H1 (cell line): ENCODE results near the gene BNC2. TPM values are rescaled to one million over a fixed set of nuclear protein-coding genes. Genes with fewer than 3 reads are reported as not detected.

ENCODE experiments used
- CTCF ChIA-PET: fragments of 300-600 bp; sonication (Branson Sonifier 250); formaldehyde crosslinking; loops from one replicate; lab custom pipeline; 2021; ENCODE audit not compliant: partially characterized antibody; lab: Charles Lee
- POLR2A ChIA-PET: fragments of 300-600 bp; sonication (Branson Sonifier 250); formaldehyde crosslinking; loops from one replicate; lab custom pipeline; 2021; ENCODE audit warnings: inconsistent platforms; ENCODE audit not compliant: partially characterized antibody; lab: Charles Lee
- DNase-seq, 2 experiments: peaks; one replicate each; pipeline versions ENCODE4 v3.0.0 to v3.0.0-alpha.2; 2010 to 2022; ENCODE audit warnings: low spot score in 2 of 2, low read depth in 1 of 2, mixed read lengths in 1 of 2
- FAIRE-seq: peaks from 2 replicates; lab custom pipeline; 2011; peaks lifted over from hg19 to GRCh38; lab: Jason Lieb, UNC
- H2AFZ ChIP-seq: 2 replicates; pipeline ENCODE4 v1.8.1; 2012; ENCODE audit warnings: low read length, inconsistent platforms
- H2AK5ac ChIP-seq: 2 replicates; pipeline ENCODE4 v1.6.1; 2013; ENCODE audit warnings: low read depth, low read length
- H2BK120ac ChIP-seq: replicated peaks from 2 replicates; pipeline ENCODE3; 2013; ENCODE audit warnings: low read depth, low read length, inconsistent platforms
- H2BK12ac ChIP-seq: 2 replicates; pipeline ENCODE4 v1.6.1; 2013; ENCODE audit warnings: low read depth, low read length
- H2BK15ac ChIP-seq: 2 replicates; pipeline ENCODE4 v1.6.1; 2013; ENCODE audit warnings: low read length
- H2BK20ac ChIP-seq: 2 replicates; pipeline ENCODE4 v1.6.1; 2013; ENCODE audit warnings: low read length
- H2BK5ac ChIP-seq: 2 replicates; pipeline ENCODE4 v1.6.1; 2013; ENCODE audit warnings: low read depth, low read length
- H3K14ac ChIP-seq: 2 replicates; pipeline ENCODE4 v1.6.1; 2013; ENCODE audit warnings: inconsistent platforms; ENCODE audit not compliant: insufficient read length
- H3K18ac ChIP-seq: 2 replicates; pipeline ENCODE4 v1.6.1; 2013; ENCODE audit warnings: low read length; ENCODE audit errors: extremely low read depth
- H3K23ac ChIP-seq: 2 replicates; pipeline ENCODE4 v1.6.1; 2013; ENCODE audit warnings: inconsistent platforms; ENCODE audit not compliant: insufficient read length
- H3K23me2 ChIP-seq: 2 replicates; pipeline ENCODE4 v1.6.1; 2013; ENCODE audit warnings: low read depth, low read length
- H3K27ac ChIP-seq: 2 replicates; pipeline ENCODE4 v1.6.1; 2011; ENCODE audit warnings: low read depth, low read length, inconsistent platforms
- H3K27me3 ChIP-seq, 4 experiments: replicated peaks in 1 of 4; 1 replicate in 1 of 4; 2 replicates in 3 of 4; pipeline versions ENCODE4 v1.6.1 to v1.8.1; 2011 to 2013; ENCODE audit warnings: low read length in 3 of 4, mild to moderate bottlenecking in 3 of 4, inconsistent platforms in 2 of 4, mixed read lengths in 2 of 4, moderate library complexity in 1 of 4; ENCODE audit not compliant: control insufficient read depth in 3 of 4, insufficient read depth in 3 of 4; ENCODE audit errors: extremely low read depth in 1 of 4
- H3K36me3 ChIP-seq, 4 experiments: 2 replicates each; pipeline versions ENCODE4 v1.6.1 to v1.8.1; 2011 to 2013; ENCODE audit warnings: mild to moderate bottlenecking in 4 of 4, low read length in 3 of 4, moderate library complexity in 2 of 4, control low read depth in 1 of 4, inconsistent platforms in 1 of 4; ENCODE audit not compliant: insufficient read depth in 4 of 4, control insufficient read depth in 2 of 4
- H3K4ac ChIP-seq: replicated peaks from 2 replicates; pipeline ENCODE3; 2013; ENCODE audit warnings: low read length, low read depth, mixed read lengths, inconsistent platforms; ENCODE audit not compliant: insufficient read length
- H3K4me1 ChIP-seq, 4 experiments: replicated peaks in 1 of 4; 1 replicate in 1 of 4; 2 replicates in 3 of 4; pipeline versions ENCODE4 v1.6.1 to v1.8.1; 2011 to 2013; ENCODE audit warnings: low read length in 3 of 4, inconsistent platforms in 2 of 4, mixed read lengths in 1 of 4; ENCODE audit not compliant: insufficient read depth in 4 of 4, control insufficient read depth in 3 of 4
- H3K4me2 ChIP-seq, 2 experiments: 2 replicates each; pipeline versions ENCODE4 v1.6.1 to v1.8.1; 2011 to 2013; ENCODE audit warnings: low read depth in 2 of 2, low read length in 2 of 2, control low read depth in 1 of 2, inconsistent platforms in 1 of 2, mild to moderate bottlenecking in 1 of 2; ENCODE audit not compliant: insufficient read depth in 1 of 2
- H3K4me3 ChIP-seq, 4 experiments: fragments of 200-600, 300-600 bp in 1 of 4; sonication (generic), shearing (Covaris generic), sonication (Bioruptor Twin) in 1 of 4; 2 replicates each; pipeline versions ENCODE4 v1.5.1 to v1.8.1; 2011 to 2016; ENCODE audit warnings: low read length in 4 of 4, low read depth in 3 of 4, control low read depth in 2 of 4, inconsistent platforms in 2 of 4, mild to moderate bottlenecking in 2 of 4, mixed read lengths in 1 of 4, moderate library complexity in 1 of 4; ENCODE audit not compliant: insufficient read depth in 2 of 4; ENCODE audit errors: extremely low read depth in 1 of 4
- H3K56ac ChIP-seq: replicated peaks from 2 replicates; pipeline ENCODE3; 2013; ENCODE audit warnings: low read depth, mild to moderate bottlenecking, mixed read lengths, low read length, inconsistent platforms; ENCODE audit not compliant: insufficient read length
- H3K79me1 ChIP-seq: 2 replicates; pipeline ENCODE4 v1.6.1; 2013; ENCODE audit warnings: low read depth, low read length, control low read depth
- H3K79me2 ChIP-seq, 2 experiments: 2 replicates each; pipeline versions ENCODE4 v1.6.1 to v1.8.1; 2012 to 2013; ENCODE audit warnings: low read length in 2 of 2, mild to moderate bottlenecking in 2 of 2, inconsistent platforms in 1 of 2; ENCODE audit not compliant: insufficient read depth in 2 of 2, control insufficient read depth in 1 of 2
- H3K9ac ChIP-seq, 4 experiments: replicated peaks in 1 of 4; 1 replicate in 1 of 4; 2 replicates in 3 of 4; pipeline versions ENCODE4 v1.6.1 to v1.8.1; 2011 to 2013; ENCODE audit warnings: low read depth in 3 of 4, low read length in 3 of 4, control low read depth in 2 of 4, mild to moderate bottlenecking in 2 of 4, moderate library complexity in 2 of 4, inconsistent platforms in 1 of 4; ENCODE audit errors: extremely low read depth in 1 of 4
- H3K9me3 ChIP-seq, 2 experiments: 2 replicates each; pipeline versions ENCODE4 v1.6.1 to v1.8.1; 2012 to 2013; ENCODE audit warnings: mild to moderate bottlenecking in 2 of 2, moderate library complexity in 2 of 2, control low read depth in 1 of 2, inconsistent platforms in 1 of 2, low read depth in 1 of 2, low read length in 1 of 2, mixed read lengths in 1 of 2; ENCODE audit not compliant: insufficient read depth in 2 of 2
- H4K20me1 ChIP-seq, 2 experiments: replicated peaks in 1 of 2; 2 replicates each; pipeline versions ENCODE3 to v1.8.1; 2011 to 2013; ENCODE audit warnings: inconsistent platforms in 2 of 2, low read length in 2 of 2, mild to moderate bottlenecking in 1 of 2; ENCODE audit not compliant: insufficient read depth in 2 of 2, control insufficient read depth in 1 of 2
- H4K5ac ChIP-seq: 2 replicates; pipeline ENCODE4 v1.6.1; 2013; ENCODE audit warnings: low read length, low read depth, mixed read lengths, inconsistent platforms; ENCODE audit not compliant: insufficient read length
- H4K8ac ChIP-seq: 2 replicates; pipeline ENCODE4 v1.8.0; 2013; ENCODE audit warnings: mild to moderate bottlenecking, moderate library complexity, low read length, inconsistent platforms; ENCODE audit not compliant: insufficient read depth; ENCODE audit errors: extremely low read depth
- H4K91ac ChIP-seq: replicated peaks from 2 replicates; pipeline ENCODE3; 2013; ENCODE audit warnings: low read length, mixed read lengths, inconsistent platforms; ENCODE audit not compliant: insufficient read length
- EP300 ChIP-seq, 2 experiments: IDR thresholded peaks; 1 replicate in 1 of 2; 2 replicates in 1 of 2; pipeline ENCODE4 v1.6.1; 2011 to 2012; ENCODE audit warnings: low read depth in 2 of 2, low read length in 2 of 2, mild to moderate bottlenecking in 2 of 2, borderline replicate concordance in 1 of 2, inconsistent platforms in 1 of 2, moderate library complexity in 1 of 2
- HDAC6 ChIP-seq: IDR thresholded peaks from one replicate; pipeline ENCODE4 v1.7.1; 2012; ENCODE audit warnings: low read depth, mild to moderate bottlenecking, inconsistent platforms, low read length, moderate library complexity
- JUND ChIP-seq: IDR thresholded peaks from 2 replicates; pipeline ENCODE4 v1.6.1; 2011; ENCODE audit warnings: mild to moderate bottlenecking, improper control_type of control experiment, low read length
- KDM4A ChIP-seq: IDR thresholded peaks from one replicate; pipeline ENCODE4 v1.7.1; 2012; ENCODE audit warnings: low read depth, mild to moderate bottlenecking, moderate library complexity, low read length, inconsistent platforms; ENCODE audit not compliant: severe bottlenecking
- NANOG ChIP-seq: IDR thresholded peaks from 2 replicates; pipeline ENCODE4 v1.6.1; 2011; ENCODE audit warnings: low read length, low read depth, mild to moderate bottlenecking, inconsistent platforms; ENCODE audit not compliant: insufficient read depth, poor library complexity, severe bottlenecking
- NRF1 ChIP-seq: IDR thresholded peaks from 2 replicates; pipeline ENCODE4 v1.6.1; 2011; ENCODE audit warnings: mild to moderate bottlenecking, low read depth, low read length, improper control_type of control experiment
- RXRA ChIP-seq: IDR thresholded peaks from 2 replicates; pipeline ENCODE4 v1.6.1; 2011; ENCODE audit warnings: low read depth, mild to moderate bottlenecking, low read length, moderate library complexity; ENCODE audit not compliant: insufficient read depth
- SAP30 ChIP-seq: fragments of 300-600 bp; sonication (generic); IDR thresholded peaks from 2 replicates; pipeline ENCODE4 v1.7.1; 2012; ENCODE audit warnings: low read length, moderate library complexity, mild to moderate bottlenecking, inconsistent platforms; ENCODE audit not compliant: insufficient read depth, insufficient replicate concordance
- SIRT6 ChIP-seq: IDR thresholded peaks from one replicate; pipeline ENCODE4 v1.7.1; 2012; ENCODE audit warnings: low read length, inconsistent platforms
- SIX5 ChIP-seq: IDR thresholded peaks from 2 replicates; pipeline ENCODE4 v1.6.1; 2011; ENCODE audit warnings: mild to moderate bottlenecking, low read depth, low read length
- YY1 ChIP-seq: IDR thresholded peaks from 2 replicates; pipeline ENCODE4 v1.6.1; 2011; ENCODE audit warnings: low read depth, mild to moderate bottlenecking, low read length
- WGBS, 2 experiments: shearing (Covaris generic) in 1 of 2; methylation state at CpG; one replicate each; pipeline versions ENCODE4 v1.1.6 to v1.1.7; 2013 to 2015; ENCODE audit warnings: low lambda C conversion rate in 2 of 2, mixed read lengths in 2 of 2, inconsistent platforms in 1 of 2, low coverage in 1 of 2, missing lambda C conversion rate in 1 of 2; ENCODE audit not compliant: insufficient replicate concordance in 2 of 2, insufficient coverage in 1 of 2, insufficient read length in 1 of 2; ENCODE audit errors: extremely low coverage in 1 of 2, missing lambda C conversion rate in 1 of 2; 5-methylcytosine and 5-hydroxymethylcytosine counted together
- polyA plus RNA-seq, 7 experiments: library from polyadenylated mRNA; depleted of rRNA in 3 of 7; stranded (reverse) in 5 of 7; unstranded in 2 of 7; fragments of >200 nt in 5 of 7; fragments of 200-250 nt in 2 of 7; gene quantifications; 1 replicate in 5 of 7; 2 replicates in 1 of 7; 4 replicates in 1 of 7; pipeline versions ENCODE4 v1.2.1 to v1.2.3, GENCODE V29; 2011 to 2013; ENCODE audit warnings: missing spikeins in 2 of 7, mixed read lengths in 2 of 7
- total RNA-seq: library from RNA; stranded (reverse); fragmentation: NEBNext Ultra II Directional; extraction: Animal tissue kit (Norgen Biotek cat#: 25700); gene quantifications from 2 replicates; pipeline ENCODE4 v1.2.1, GENCODE V29; 2021
- TF ChIP-seq, protein P1 (sequence below): IDR thresholded peaks from 2 replicates; pipeline ENCODE4 v1.6.1; 2011; ENCODE audit warnings: low read length, improper control_type of control experiment

The BNC2 gene
- total and polyA plus RNA-seq, 2 of the 8 experiments (the other 6 are each of a cell fraction or from before 2014, with no cell fraction given) = 16.0 to 26.8 TPM

DNA sequence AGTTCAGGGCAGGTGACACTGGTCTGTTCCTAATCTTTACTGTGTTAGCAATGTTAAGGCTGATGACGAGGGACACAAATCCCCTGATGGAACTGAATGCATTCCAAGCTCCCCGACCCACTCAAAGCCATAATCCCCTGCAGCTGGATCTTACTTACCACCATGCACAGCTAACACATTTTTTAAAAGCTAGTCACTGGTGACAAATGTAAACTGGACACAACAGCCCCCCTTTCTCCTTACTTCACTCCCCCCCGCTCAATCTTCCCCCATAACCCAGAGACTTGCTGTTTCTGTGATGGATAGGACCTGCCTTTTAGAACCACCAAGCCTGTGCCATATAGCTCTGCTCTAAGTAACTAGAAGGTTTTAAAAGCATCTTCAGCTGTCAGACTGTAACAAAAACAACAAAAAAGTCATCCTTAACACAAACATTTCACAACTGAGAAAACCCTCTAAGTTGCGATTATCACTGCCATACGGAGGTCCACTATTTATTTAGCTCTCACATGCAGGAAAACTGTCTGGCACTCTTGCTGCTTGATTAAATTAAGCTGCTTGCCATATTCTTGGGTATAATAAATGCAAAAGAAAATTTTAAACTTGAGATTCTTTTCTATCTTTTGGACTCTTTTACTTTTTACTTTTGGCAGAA is 44.4 kb downstream of the BNC2 start:
- H3K4ac ChIP-seq = no peak overlapping the region
- ChIA-PET CTCF (interaction anchor here (0.6 to 2.5 kb wide), 10 partner anchors 10 to 796 kb away, joined by 3 to 10 read pairs (median 3); no protein-coding TSS in a partner anchor), POLR2A (no interaction called here)
- H3K9ac ChIP-seq = no peak overlapping the region
- no peaks in the 10 kb centered on the region for H3K23me2 ChIP-seq
- H2BK15ac ChIP-seq = no peak overlapping the region
- no peak overlapping the region for H2BK5ac ChIP-seq
- H4K5ac ChIP-seq = no peak overlapping the region
- H2AK5ac ChIP-seq = no peak overlapping the region
- H3K9me3 ChIP-seq = no peaks in the 10 kb centered on the region
- 84% methylated on average over 5 of the region's 5 CpGs; no CpG with 5 or more reads in 1 of the 2 experiments for WGBS, 2 experiments
- H3K4me1 ChIP-seq = peaks cover 10 to 26% (median 14%) of the 10 kb centered on the region in 4 experiments
- H3K36me3 ChIP-seq = no peaks in the 10 kb centered on the region; a peak in 1 of 8 replicates
- FAIRE-seq (no peak), DNase-seq (no peak)
- H3K27me3 ChIP-seq = no peaks in the 10 kb centered on the region
- H3K4me3 ChIP-seq = no peak overlapping the region
- H3K27ac ChIP-seq = no peak overlapping the region
- H3K14ac ChIP-seq = no peak overlapping the region
- H2BK20ac ChIP-seq = no peak overlapping the region
- no peak overlapping the region for H3K18ac ChIP-seq
- no peak overlapping the region for H2AFZ ChIP-seq
- no peaks in the 10 kb centered on the region; the same call in 1 of the 2 replicates for H3K79me1 ChIP-seq
- H2BK12ac ChIP-seq = no peak overlapping the region
- H3K56ac ChIP-seq = no peak overlapping the region
- H3K23ac ChIP-seq = no peak overlapping the region
- no peak overlapping the region for H2BK120ac ChIP-seq
- no peak overlapping the region for H3K4me2 ChIP-seq
- no peak overlapping the region for H4K91ac ChIP-seq
- TF ChIP-seq KDM4A (no peak), SIRT6 (no peak), JUND (no peak), SAP30 (no peak), HDAC6 (no peak), NRF1 (no peak), SIX5 (no peak), NANOG (no peak), YY1 (no peak), EP300 (IDR thresholded peaks at IDR 0.05; ENCODE audit: borderline replicate concordance in 1 of 2, low read depth in 2 of 2, low read length in 2 of 2) (no peak), RXRA (no peak)
- TF ChIP-seq, protein P1, sequence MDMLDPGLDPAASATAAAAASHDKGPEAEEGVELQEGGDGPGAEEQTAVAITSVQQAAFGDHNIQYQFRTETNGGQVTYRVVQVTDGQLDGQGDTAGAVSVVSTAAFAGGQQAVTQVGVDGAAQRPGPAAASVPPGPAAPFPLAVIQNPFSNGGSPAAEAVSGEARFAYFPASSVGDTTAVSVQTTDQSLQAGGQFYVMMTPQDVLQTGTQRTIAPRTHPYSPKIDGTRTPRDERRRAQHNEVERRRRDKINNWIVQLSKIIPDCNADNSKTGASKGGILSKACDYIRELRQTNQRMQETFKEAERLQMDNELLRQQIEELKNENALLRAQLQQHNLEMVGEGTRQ = no peak
- no peaks in the 10 kb centered on the region for H4K20me1 ChIP-seq
- H4K8ac ChIP-seq = no peak overlapping the region
- H3K79me2 ChIP-seq = peaks cover 0 to 55% of the 10 kb centered on the region in 2 experiments; a peak in 3 of 4 replicates
